HepG2 (cell line): ENCODE measurements around the gene GCN1. TPM values are rescaled to one million over a fixed set of nuclear protein-coding genes. Genes with fewer than 3 reads are reported as not detected.

ENCODE experiments used
- BRCA1 ChIP-seq: sonication (generic); formaldehyde crosslinking; IDR thresholded peaks from 2 replicates; pipeline ENCODE4 v1.4.0; 2020; ENCODE audit warnings: missing genetic modification reagents
- CENPBD1 ChIP-seq: sonication (generic); formaldehyde crosslinking; IDR thresholded peaks from 2 replicates; pipeline ENCODE4 v1.8.0; 2022; ENCODE audit warnings: missing genetic modification reagents, low read depth, mild to moderate bottlenecking, borderline replicate concordance
- HMG20B ChIP-seq: conservative IDR thresholded peaks from 2 replicates; pipeline ENCODE4 v1.6.1; 2016; ENCODE audit warnings: missing genetic modification reagents, missing compliant biosample characterization
- HOXA3 ChIP-seq: sonication (generic); formaldehyde crosslinking; IDR thresholded peaks from 2 replicates; pipeline ENCODE4 v1.5.0; 2020; ENCODE audit warnings: missing genetic modification reagents
- MAFG ChIP-seq: sonication (generic); formaldehyde crosslinking; IDR thresholded peaks from 2 replicates; pipeline ENCODE4 v1.5.1; 2020; ENCODE audit warnings: mild to moderate bottlenecking, missing genetic modification reagents
- NR2F6 ChIP-seq, 2 experiments: IDR thresholded peaks; 2 replicates each; pipeline ENCODE4 v1.6.1; 2016; ENCODE audit warnings: antibody characterized with exemption in 1 of 2, mild to moderate bottlenecking in 1 of 2
- PHF5A ChIP-seq: IDR thresholded peaks from one replicate; pipeline ENCODE4 v1.6.1; 2018; ENCODE audit warnings: low read depth, missing genetic modification reagents; ENCODE audit not compliant: unreplicated experiment
- POLR2AphosphoS2 ChIP-seq: IDR thresholded peaks from 2 replicates; pipeline ENCODE4 v1.6.1; 2011; ENCODE audit warnings: low read depth, low read length, improper control_type of control experiment
- SMYD3 ChIP-seq: sonication (generic); formaldehyde crosslinking; IDR thresholded peaks from 2 replicates; pipeline ENCODE4 v1.8.1; 2023; ENCODE audit warnings: mild to moderate bottlenecking, missing genetic modification reagents
- SNAI1 ChIP-seq: sonication (generic); formaldehyde crosslinking; IDR thresholded peaks from 2 replicates; pipeline ENCODE4 v1.5.0; 2020; ENCODE audit warnings: mild to moderate bottlenecking, missing genetic modification reagents, borderline replicate concordance
- TCF7L2 ChIP-seq: IDR thresholded peaks from 2 replicates; pipeline ENCODE4 v1.6.1; 2011; ENCODE audit warnings: mild to moderate bottlenecking, low read depth, low read length, moderate library complexity
- TERF1 ChIP-seq: sonication (generic); formaldehyde crosslinking; IDR thresholded peaks from 2 replicates; pipeline ENCODE4 v1.8.0; 2022; ENCODE audit warnings: mild to moderate bottlenecking, missing genetic modification reagents, moderate library complexity
- TRIM22 ChIP-seq: fragments of 450-650 bp; IDR thresholded peaks from 2 replicates; pipeline ENCODE4 v1.6.1; 2017
- TSC22D2 ChIP-seq: sonication (generic); formaldehyde crosslinking; IDR thresholded peaks from 2 replicates; pipeline ENCODE4 v1.5.1; 2020; ENCODE audit warnings: missing genetic modification reagents, mild to moderate bottlenecking, borderline replicate concordance
- ZNF230 ChIP-seq: sonication (generic); formaldehyde crosslinking; IDR thresholded peaks from 2 replicates; pipeline ENCODE4 v1.4.0; 2020; ENCODE audit warnings: mild to moderate bottlenecking, missing genetic modification reagents
- ZNF296 ChIP-seq: sonication (generic); formaldehyde crosslinking; conservative IDR thresholded peaks from 2 replicates; pipeline ENCODE4 v1.5.0; 2020; ENCODE audit warnings: mild to moderate bottlenecking, missing genetic modification reagents
- ZNF343 ChIP-seq: sonication (generic); formaldehyde crosslinking; IDR thresholded peaks from 2 replicates; pipeline ENCODE4 v1.4.0; 2020; ENCODE audit warnings: mild to moderate bottlenecking, missing genetic modification reagents
- ZNF460 ChIP-seq: sonication (generic); formaldehyde crosslinking; IDR thresholded peaks from 2 replicates; pipeline ENCODE4 v1.5.1; 2020; ENCODE audit warnings: missing genetic modification reagents, mild to moderate bottlenecking, borderline replicate concordance
- ZNF484 ChIP-seq: sonication (generic); formaldehyde crosslinking; IDR thresholded peaks from 2 replicates; pipeline ENCODE4 v1.5.1; 2020; ENCODE audit warnings: mild to moderate bottlenecking, low read depth, missing genetic modification reagents, borderline replicate concordance
- ZNF512 ChIP-seq: sonication (generic); formaldehyde crosslinking; IDR thresholded peaks from 2 replicates; pipeline ENCODE4 v1.4.0; 2020; ENCODE audit warnings: mild to moderate bottlenecking, missing genetic modification reagents
- ZNF552 ChIP-seq: sonication (generic); formaldehyde crosslinking; IDR thresholded peaks from 2 replicates; pipeline ENCODE4 v1.9.0; 2022; ENCODE audit warnings: missing genetic modification reagents, mild to moderate bottlenecking, borderline replicate concordance
- ZNF740 ChIP-seq: sonication (generic); formaldehyde crosslinking; IDR thresholded peaks from 2 replicates; pipeline ENCODE4 v1.4.0; 2020; ENCODE audit warnings: missing genetic modification reagents
- ZNF83 ChIP-seq: sonication (generic); formaldehyde crosslinking; IDR thresholded peaks from 2 replicates; pipeline ENCODE4 v1.4.0; 2020; ENCODE audit warnings: missing genetic modification reagents, mild to moderate bottlenecking, borderline replicate concordance
- ZNF891 ChIP-seq: sonication (generic); formaldehyde crosslinking; IDR thresholded peaks from 2 replicates; pipeline ENCODE4 v1.5.0; 2020; ENCODE audit warnings: mild to moderate bottlenecking, missing genetic modification reagents
- ZSCAN25 ChIP-seq: sonication (generic); formaldehyde crosslinking; IDR thresholded peaks from 2 replicates; pipeline ENCODE4 v1.8.0; 2022; ENCODE audit warnings: mild to moderate bottlenecking, missing genetic modification reagents
- polyA plus RNA-seq, 8 experiments: library from polyadenylated mRNA; depleted of rRNA in 3 of 8; stranded (reverse) in 7 of 8; unstranded in 1 of 8; fragments of >200 nt; fragmentation: Illumina TruSeq in 4 of 8; extraction: Trizol in 4 of 8; gene quantifications; 2 replicates each; pipeline versions ENCODE4 v1.2.1 to v1.2.3, GENCODE V29; 2011 to 2016; ENCODE audit warnings: low read depth in 4 of 8, missing spikeins in 1 of 8, mixed read lengths in 1 of 8; ENCODE audit not compliant: insufficient read depth in 1 of 8
- total RNA-seq, 5 experiments: library from RNA; depleted of rRNA; stranded (reverse); fragments of >200 nt; fragmentation: Illumina TruSeq; extraction: Trizol; gene quantifications; 2 replicates each; pipeline ENCODE4 v1.2.3, GENCODE V29; 2016; ENCODE audit warnings: low read depth in 1 of 5

The GCN1 gene
- total and polyA plus RNA-seq, 2 of the 13 experiments (the other 11 are each of a cell fraction or from before 2014, with no cell fraction given) = 58.2 to 83.0 TPM

- TF ChIP-seq TERF1 (CRISPR knock-in tag) (no peak), NR2F6 (IDR thresholded peaks at IDR 0.05) (no peak), NR2F6 (CRISPR knock-in tag; IDR thresholded peaks at IDR 0.05) (peak; percentile 14), ZNF460 (no peak), HMG20B (CRISPR knock-in tag) (no peak), MAFG (CRISPR knock-in tag) (no peak), TCF7L2 (no peak), SNAI1 (CRISPR knock-in tag) (no peak), BRCA1 (CRISPR knock-in tag) (peak; percentile 68; the same call in 1 of the 2 replicates), ZNF512 (CRISPR knock-in tag) (no peak), POLR2AphosphoS2 (no peak), HOXA3 (CRISPR knock-in tag) (peak; percentile 68), ZNF891 (CRISPR knock-in tag) (peak; percentile 75), ZNF484 (CRISPR knock-in tag) (no peak), ZNF552 (CRISPR knock-in tag) (peak; percentile 74), ZNF83 (CRISPR knock-in tag) (no peak), SMYD3 (CRISPR knock-in tag) (0 out of 2 replicates have a peak, but pooled peaks have one; percentile 62), ZNF230 (CRISPR knock-in tag) (peak; percentile 91; the same call in 1 of the 2 replicates), TRIM22 (no peak), ZNF343 (CRISPR knock-in tag) (0 out of 2 replicates have a peak, but pooled peaks have one; percentile 77), ZNF296 (CRISPR knock-in tag) (0 out of 2 replicates have a peak, but pooled peaks have one; percentile 63), TSC22D2 (no peak), ZSCAN25 (CRISPR knock-in tag) (peak; percentile 60; the same call in 1 of the 2 replicates), PHF5A (peak; percentile 18), CENPBD1 (no peak), ZNF740 (0 out of 2 replicates have a peak, but pooled peaks have one; percentile 34)
These were observed 77.5 kb downstream of the GCN1 start (continued) for GRCh38 chr12:120116792-120117651.
